Ovary (tissue), 3 donors: Measurements from ENCODE around the gene TMEM86B.

Experiments used
- POLR2A ChIP-seq: fragments of 450-650 bp; IDR thresholded peaks from one replicate; pipeline ENCODE4 v1.6.1; 2017; ENCODE audit warnings: antibody characterized with exemption, mild to moderate bottlenecking, moderate library complexity
- TF ChIP-seq, protein P1 (sequence below), 3 donors: fragments of 450-650 bp in 2 of 3; fragments of 200-600 bp in 1 of 3; IDR thresholded peaks; one replicate each; pipeline versions ENCODE4 v1.5.1 to v1.8.0; 2016 to 2022; ENCODE audit warnings: antibody characterized with exemption in 3 of 3, mild to moderate bottlenecking in 1 of 3
- donor health status: DM: no; HTN: no; CAD: no.

DNA sequence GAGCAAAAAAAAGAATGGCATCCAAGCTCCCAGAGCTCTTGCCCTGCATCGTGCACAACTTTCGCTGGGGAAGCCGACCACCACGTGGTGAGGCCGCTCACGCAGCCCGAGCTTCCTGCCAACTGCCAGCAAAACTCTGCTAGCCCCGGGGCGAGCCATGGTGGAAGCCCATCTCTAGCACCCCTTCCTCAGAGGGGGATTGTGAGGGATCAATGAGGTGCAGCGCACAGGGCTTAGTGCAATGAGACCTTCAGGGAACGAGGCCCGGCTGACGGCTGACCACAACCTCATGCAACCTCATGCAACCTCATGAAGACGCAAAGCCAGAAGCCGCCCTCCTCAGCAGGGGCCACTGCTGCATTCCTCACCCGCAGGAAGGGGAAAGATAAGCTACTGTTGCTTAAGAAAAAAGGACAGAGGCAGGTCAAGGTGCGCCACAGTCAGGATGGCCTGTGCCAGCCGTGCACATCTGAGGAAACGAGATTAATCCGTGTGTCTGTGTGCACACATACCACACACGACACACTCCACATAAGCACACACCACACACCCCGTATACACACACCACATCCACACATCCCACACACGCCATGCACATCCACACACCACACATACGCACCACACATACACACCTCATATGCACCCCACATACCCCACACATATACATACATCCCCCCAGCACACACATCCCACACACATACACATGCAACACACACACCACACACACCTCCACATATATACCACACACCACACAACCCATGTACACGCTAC is 41.8 kb upstream of the TMEM86B start:
- TF ChIP-seq, protein P1, sequence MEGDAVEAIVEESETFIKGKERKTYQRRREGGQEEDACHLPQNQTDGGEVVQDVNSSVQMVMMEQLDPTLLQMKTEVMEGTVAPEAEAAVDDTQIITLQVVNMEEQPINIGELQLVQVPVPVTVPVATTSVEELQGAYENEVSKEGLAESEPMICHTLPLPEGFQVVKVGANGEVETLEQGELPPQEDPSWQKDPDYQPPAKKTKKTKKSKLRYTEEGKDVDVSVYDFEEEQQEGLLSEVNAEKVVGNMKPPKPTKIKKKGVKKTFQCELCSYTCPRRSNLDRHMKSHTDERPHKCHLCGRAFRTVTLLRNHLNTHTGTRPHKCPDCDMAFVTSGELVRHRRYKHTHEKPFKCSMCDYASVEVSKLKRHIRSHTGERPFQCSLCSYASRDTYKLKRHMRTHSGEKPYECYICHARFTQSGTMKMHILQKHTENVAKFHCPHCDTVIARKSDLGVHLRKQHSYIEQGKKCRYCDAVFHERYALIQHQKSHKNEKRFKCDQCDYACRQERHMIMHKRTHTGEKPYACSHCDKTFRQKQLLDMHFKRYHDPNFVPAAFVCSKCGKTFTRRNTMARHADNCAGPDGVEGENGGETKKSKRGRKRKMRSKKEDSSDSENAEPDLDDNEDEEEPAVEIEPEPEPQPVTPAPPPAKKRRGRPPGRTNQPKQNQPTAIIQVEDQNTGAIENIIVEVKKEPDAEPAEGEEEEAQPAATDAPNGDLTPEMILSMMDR (IDR thresholded peaks at IDR 0.05), result no peak
- TF ChIP-seq POLR2A, result no peak
